GM21737 (cell line): ENCODE results near the gene CABP7.

Source experiments
- ATAC-seq: cut with Tn5 transposase; IDR thresholded peaks from one replicate; pipeline ENCODE4 v1.9.1; 2021; ENCODE audit warnings: mild to moderate bottlenecking, moderate library complexity; ENCODE audit not compliant: unreplicated experiment

CABP7 gene

GRCh38 chr22:29719899-29720645 lies at the start of gene CABP7:
Gene CABP7 (plus strand): TSS chr22:29720003. CDS start chr22:29720425, 422 bp downstream.
- ATAC-seq = no peak

GRCh38 chr22:29670626-29671025 lies 49.2 kb upstream of the CABP7 start:
- ATAC-seq = no peak

DNA sequence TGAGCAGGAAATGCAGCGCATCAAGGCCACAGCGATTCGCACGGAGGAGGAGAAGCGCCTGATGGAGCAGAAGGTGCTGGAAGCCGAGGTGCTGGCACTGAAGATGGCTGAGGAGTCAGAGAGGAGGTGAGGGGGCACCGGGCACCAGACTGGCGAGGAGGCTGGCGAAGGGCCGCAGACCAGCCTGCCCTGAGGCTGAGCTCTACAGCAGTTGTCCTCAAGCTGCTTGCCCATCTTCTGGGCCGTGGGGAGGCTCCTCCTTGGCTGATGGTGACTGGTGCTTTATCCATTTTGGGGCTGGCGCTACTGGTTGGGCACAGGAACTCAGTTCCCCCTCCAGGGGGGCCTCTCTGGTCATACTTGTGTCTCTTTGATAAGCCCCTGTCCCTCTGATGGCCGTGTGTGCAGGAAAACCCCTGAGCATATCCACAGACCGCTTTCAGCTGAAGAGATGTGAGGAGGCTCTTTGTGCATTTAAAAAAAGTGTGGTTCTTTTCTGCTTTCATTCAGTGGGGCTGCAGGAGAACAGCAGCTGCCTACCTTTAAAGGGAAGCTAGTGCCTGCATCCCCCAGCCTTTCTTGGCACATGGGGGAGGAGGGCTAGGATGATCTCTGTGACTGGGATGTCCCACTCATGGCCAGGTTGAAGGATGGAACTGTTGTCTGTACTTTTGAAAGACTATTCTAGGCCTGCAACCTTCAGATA lies 46.3 kb upstream of the CABP7 start:
- no peak for ATAC-seq

- ATAC-seq = no peak
These were observed 45.7 kb upstream of the CABP7 start for GRCh38 chr22:29674121-29674520.

- no peak for ATAC-seq
These were observed 40.5 kb upstream of the CABP7 start for GRCh38 chr22:29679316-29679715.

- no peak for ATAC-seq
These were observed 36.3 kb upstream of the CABP7 start for GRCh38 chr22:29683536-29683935.

- no peak for ATAC-seq
These were observed 35.6 kb upstream of the CABP7 start for GRCh38 chr22:29684244-29684643.

GRCh38 chr22:29689206-29689879 lies 30.5 kb upstream of the CABP7 start:
- ATAC-seq = no peak

DNA sequence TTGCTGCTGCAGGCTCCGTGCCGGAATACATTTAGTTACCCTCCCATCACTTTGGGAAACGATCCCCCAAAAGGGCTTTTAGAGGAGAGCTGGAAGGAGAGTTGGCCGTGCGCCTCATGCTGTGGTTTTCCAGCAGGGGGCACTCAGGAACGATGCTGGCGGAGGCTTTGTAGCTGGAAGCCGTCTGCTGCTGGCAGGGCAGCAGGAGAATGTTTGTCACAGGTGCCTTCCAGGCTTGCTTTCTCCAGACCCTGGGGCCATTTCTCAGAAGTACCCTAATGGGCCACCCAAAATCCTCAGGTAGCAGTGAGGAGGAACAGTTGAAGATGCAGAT lies 30.0 kb upstream of the CABP7 start:
- no peak for ATAC-seq

DNA sequence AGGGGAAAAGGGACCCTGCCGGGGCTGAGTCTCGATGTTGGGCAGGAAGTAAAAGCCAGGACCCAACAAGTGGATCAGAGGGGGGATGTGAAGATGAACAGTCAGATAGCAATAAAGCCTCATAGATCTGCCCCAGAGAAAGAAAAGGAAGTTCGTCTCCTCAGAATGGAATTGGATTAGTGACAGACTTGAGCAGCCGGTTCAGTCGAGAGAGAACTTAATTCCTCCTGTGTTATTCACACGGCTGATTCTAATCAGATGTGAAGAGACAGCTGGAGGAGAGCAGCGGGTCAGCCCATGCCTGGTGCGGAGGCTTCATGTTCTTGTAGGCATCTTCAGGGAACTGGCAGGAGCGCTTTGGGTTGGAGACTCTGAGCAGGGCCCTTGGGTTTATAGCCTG lies 29.3 kb upstream of the CABP7 start:
- no peak for ATAC-seq

GRCh38 chr22:29691636-29692326 lies 28.0 kb upstream of the CABP7 start:
- ATAC-seq = no peak

DNA sequence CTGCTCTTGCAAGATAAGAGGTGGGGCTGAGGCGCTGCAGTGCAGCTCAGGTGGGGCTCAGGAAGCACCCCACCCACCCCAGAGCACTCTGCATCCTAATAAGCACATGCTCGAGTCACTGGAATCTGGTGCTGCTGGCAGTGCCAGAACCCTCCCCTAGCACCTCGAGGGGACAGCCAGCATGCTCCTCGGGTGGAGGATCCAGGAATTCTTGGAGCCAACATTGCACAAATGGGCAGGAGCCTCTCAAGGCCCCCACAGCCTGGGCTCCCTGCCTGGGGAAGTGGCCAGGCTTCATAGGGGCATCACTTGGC lies 27.5 kb upstream of the CABP7 start:
- no peak for ATAC-seq

GRCh38 chr22:29693161-29693560 lies 26.6 kb upstream of the CABP7 start:
- no peak for ATAC-seq

- no peak for ATAC-seq
These were observed 26.1 kb upstream of the CABP7 start for GRCh38 chr22:29693671-29694070.

GRCh38 chr22:29695129-29695926 lies 24.5 kb upstream of the CABP7 start:
- ATAC-seq = no peak

DNA sequence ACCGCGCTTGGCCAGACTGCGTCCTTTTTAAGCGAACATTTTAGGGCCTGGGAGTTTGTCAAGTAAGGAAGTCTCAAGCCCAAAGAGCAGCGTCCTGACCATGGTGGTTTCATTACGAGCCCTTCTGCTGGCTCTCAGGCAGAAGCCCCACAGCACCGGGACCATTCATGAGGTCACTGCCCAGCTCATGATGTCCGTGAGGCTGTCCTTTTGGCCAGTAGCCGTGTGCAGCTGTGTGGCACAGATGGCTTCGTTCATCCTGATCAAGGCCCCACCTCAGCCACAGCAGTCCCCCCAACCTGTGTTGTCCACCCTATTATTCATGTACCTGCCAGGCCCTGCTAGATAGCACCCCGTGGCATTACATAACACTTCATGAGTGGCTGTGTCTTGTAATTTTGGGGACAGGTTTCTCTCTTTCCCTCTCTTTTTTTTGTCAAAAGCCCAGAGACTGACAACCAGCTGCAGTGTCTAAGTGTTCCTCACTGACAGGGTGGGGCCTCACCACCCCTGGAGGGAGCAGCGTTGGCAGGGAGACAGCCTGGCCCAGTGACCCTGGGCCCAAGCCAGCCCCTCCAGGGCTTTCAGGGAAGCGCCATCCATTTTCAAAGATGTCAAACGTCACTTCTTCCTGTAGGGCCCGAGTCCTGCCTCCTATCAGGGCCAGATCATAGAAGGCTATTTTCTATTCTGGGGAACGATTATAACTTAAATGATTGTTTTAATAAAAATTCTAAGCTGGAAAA lies 21.8 kb upstream of the CABP7 start:
- no peak for ATAC-seq

DNA sequence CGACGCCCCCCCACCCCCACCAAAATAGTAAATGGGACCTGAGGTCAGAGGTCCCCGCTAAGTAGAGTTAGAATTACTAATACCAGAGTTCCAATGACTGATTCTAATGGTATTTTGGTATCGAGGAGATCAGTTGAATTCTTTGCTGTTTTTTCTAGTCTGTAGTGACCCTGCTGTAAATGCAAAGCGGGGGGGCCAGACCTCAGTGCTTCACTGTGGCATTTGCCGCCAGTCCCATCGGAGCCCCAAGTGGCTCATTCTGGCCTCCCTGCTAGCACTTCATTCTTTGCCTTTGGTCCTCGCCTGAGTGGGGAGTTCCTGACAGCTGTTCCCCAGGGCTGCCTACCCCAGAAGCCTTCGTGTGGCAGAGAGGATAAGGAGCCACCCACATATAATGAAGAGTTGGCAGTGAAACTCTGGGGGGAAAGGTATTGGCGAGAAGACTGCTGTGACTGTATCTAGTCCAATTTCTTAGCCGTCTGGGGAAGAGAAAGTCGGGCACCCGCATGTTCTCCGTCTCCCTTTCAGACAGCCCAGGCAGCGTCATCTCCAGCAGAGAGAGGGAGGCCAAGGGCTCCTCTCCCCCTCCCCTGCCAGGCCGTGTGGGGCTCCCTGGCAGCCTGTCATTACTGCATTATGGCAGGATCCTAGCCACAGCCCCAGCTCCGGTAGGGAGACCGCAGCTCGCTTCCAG lies 19.4 kb upstream of the CABP7 start:
- ATAC-seq = no peak

- no peak for ATAC-seq
These were observed 19.0 kb upstream of the CABP7 start for GRCh38 chr22:29700900-29701154.

GRCh38 chr22:29701155-29701999 lies 18.4 kb upstream of the CABP7 start:
- no peak for ATAC-seq
